Urothelium cell line (cell line): ENCODE measurements around the gene GCNT2.
"Not testable (repeated sequence)": the region's sequence is repeated elsewhere in the genome, so short reads cannot be mapped to it uniquely, and the experiment has no call there.

Experiments
- DNase-seq: peaks from one replicate; pipeline ENCODE4 v3.0.0; 2011; ENCODE audit warnings: low spot score, mixed read lengths
- FAIRE-seq: peaks from 2 replicates; lab custom pipeline; 2011; peaks lifted over from hg19 to GRCh38; lab: Jason Lieb, UNC

The GCNT2 gene

DNA sequence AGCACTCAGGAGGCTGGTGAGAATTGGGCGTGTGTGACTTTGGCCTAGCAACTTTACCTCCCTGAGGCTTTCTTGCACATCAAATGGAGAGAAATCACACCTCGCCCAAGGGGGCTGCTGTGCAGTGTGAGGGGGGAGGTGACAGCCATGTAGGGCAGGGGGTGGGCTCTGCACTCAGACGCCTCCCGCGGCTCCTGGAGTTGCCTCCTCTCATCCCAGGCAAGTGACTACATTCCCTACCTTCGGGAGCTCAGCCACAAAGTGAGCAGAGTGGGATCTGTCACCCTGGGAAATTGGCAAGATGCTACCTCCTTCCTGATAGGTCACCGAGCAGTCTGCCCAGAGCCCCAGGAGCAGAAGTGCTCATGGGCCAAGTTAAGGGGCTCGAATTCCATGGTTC is 56.0 kb downstream of the GCNT2 start:
- DNase-seq = no peak
- FAIRE-seq = no peak

GRCh38 chr6:10578723-10579122 is 57.6 kb downstream of the GCNT2 start:
- FAIRE-seq (no peak), DNase-seq (no peak)

DNA sequence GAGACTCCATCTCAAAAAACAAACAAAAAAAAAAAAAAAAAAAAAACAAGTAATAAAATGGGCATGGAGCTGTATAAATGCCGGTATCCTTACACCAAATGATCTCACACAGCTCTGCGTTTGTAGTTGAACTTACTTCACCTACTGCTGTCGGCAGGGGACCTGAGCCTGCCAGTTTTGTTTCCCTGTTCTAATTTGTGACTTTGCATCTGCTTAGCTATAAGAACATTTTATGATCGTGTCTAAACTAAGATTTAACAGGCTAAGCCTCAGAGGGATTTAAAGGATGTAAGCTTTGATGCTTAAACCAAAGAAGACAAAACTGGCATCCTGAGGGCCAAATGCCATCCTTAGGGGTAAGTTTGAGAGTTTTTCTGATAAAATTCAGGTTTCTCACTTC is 58.7 kb downstream of the GCNT2 start:
- DNase-seq = no peak
- FAIRE-seq = no peak

GRCh38 chr6:10580570-10580969 is 59.4 kb downstream of the GCNT2 start:
- DNase-seq (no peak), FAIRE-seq (no peak)

- DNase-seq, FAIRE-seq: not testable (repeated sequence)
Observed at GRCh38 chr6:10581402-10581801, 60.3 kb downstream of the GCNT2 start.

GRCh38 chr6:10582774-10583508 is 61.8 kb downstream of the GCNT2 start:
- DNase-seq = no peak
- FAIRE-seq = no peak

DNA sequence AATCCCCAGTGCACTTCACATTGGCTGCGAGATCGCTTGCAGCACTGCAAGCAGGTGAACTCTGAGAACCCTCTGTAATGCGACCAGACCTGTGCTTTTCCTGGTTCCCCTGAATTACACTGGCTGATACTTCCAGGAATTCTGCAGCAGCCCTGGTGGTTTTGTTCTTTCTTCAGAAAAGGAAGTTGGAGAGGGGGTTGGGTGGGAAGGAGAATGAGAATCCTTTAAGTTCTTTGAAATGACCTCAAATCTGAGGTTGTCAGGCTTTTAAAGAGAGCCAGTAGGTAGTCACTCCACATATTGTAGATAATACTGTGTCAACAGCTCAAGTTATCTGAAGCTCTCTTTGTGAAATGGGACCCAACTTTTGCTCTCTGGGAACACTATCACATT is 62.4 kb downstream of the GCNT2 start:
- DNase-seq = no peak

DNA sequence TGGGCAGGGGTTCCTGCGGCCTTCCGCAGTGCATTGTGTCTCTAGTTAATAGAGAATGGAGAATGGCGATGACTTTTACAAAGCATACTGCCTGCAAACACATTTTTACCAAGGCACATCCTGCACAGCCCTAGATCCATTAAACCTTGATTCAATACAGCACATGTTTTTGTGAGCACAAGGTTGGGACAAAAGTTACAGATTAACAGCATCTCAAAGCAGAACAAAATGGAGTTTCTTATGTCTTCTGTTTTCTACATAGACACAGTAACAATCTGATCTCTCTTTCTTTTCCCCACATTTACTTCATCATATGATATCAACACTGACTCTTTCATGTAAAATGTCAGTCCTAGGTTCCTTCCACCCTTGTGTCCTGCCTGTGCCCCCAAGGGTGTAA is 63.5 kb downstream of the GCNT2 start:
- no peak for DNase-seq

More for the DNA sequence above, 62.4 kb downstream of the GCNT2 start:
- FAIRE-seq = no peak

GRCh38 chr6:10585209-10585845 is 64.2 kb downstream of the GCNT2 start:
- DNase-seq = no peak

More for the DNA sequence above, 63.5 kb downstream of the GCNT2 start:
- no peak for FAIRE-seq

DNA sequence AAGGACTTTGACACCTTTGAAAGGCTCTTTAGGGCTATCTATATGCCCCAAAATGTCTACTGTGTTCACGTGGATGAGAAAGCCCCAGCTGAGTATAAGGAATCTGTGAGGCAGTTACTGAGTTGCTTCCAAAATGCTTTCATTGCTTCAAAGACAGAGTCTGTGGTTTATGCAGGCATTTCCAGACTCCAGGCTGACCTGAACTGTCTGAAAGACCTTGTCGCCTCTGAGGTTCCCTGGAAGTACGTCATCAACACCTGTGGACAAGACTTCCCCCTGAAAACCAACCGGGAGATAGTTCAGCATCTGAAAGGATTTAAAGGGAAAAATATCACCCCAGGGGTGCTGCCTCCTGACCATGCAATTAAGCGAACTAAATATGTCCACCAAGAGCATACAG is 65.2 kb downstream of the GCNT2 start:
- no peak for FAIRE-seq
- DNase-seq = no peak

More at GRCh38 chr6:10585209-10585845, 64.2 kb downstream of the GCNT2 start:
- FAIRE-seq = no peak

GRCh38 chr6:10587656-10588406 is 66.7 kb downstream of the GCNT2 start:
- DNase-seq (no peak), FAIRE-seq (no peak)

GRCh38 chr6:10588562-10589428 is 67.6 kb downstream of the GCNT2 start:
- FAIRE-seq (peak; percentile 97), DNase-seq (no peak)

DNA sequence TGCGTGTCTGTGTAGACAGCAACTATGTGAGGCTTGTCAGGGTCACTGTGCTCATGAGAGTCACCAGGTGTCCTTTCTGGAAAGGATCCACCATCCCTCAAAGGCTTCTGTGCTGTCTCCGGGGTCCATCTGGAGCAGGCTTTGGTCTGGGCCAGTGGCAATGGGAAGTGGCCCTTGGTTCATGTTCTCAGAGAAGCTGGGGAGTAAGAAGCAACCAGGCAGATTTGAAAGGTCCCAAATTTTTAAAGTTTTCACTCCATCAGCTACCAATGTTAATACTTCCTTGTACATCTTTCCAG is 68.2 kb downstream of the GCNT2 start:
- DNase-seq = no peak
- FAIRE-seq = no peak

- FAIRE-seq (no peak), DNase-seq (no peak)
Observed at GRCh38 chr6:10589983-10590382, 68.8 kb downstream of the GCNT2 start.

- no peak for FAIRE-seq
Observed at GRCh38 chr6:10591422-10592160, 70.4 kb downstream of the GCNT2 start.

DNA sequence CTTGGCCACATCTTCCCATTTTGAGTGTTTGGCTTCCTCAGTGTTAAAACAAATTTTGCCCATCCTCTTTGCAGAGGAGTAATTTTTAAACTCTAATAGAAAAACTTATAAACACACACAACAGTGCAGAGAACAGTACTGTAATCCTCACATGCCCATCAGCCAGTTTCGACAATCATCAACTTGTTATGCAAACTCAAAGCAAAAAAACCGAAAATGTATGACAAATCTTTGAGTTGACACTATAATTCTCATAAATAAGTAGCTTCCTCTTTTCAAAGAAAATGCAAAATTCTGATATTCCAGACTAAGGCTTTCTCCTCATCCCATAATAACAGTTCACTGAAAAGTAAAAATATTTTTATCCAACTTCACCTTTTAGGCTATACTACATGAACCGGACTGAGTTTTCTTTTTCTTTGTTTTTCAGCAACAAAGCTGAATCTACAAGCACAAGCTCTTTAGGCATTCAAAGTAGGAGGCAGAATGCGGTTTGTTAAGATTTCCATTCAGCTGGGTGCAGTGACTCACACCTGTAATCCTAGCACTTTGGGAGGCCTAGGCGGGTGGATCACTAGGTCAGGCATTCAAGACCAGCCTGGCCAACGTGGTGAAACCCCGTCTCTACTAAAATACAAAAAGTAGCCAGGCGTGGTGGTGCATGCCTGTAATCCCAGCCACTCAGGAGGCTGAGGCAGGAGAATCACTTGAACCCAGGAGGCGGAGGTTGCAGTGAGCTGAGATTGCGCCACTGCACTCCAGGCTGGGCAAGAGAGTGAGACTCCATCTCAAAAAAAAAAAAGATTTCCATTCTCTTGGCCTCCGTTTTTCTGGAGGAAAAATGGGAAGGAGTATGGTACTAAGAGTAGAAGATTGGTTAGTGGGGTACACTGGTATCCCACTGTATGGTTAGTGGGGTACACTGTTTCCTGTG is 74.8 kb downstream of the GCNT2 start:
- FAIRE-seq = no peak
- DNase-seq = peak; percentile 31

More at GRCh38 chr6:10591422-10592160, 70.4 kb downstream of the GCNT2 start:
- no peak for DNase-seq

- DNase-seq (no peak), FAIRE-seq (no peak)
Observed at GRCh38 chr6:10597499-10598001, 76.4 kb downstream of the GCNT2 start.

- FAIRE-seq (no peak), DNase-seq (no peak)
Observed at GRCh38 chr6:10598084-10598960, 77.2 kb downstream of the GCNT2 start.
